ENCODE data around the gene ICE1. TPM values are rescaled to one million over a fixed set of nuclear protein-coding genes. Genes with fewer than 3 reads are reported as not detected.

Gene ICE1
- total and polyA plus RNA-seq, 9 of the 15 experiments (the other 6 are each of a cell fraction or from before 2014, with no cell fraction given): 4.9 to 47.4 (median 28.2) TPM

GRCh38 chr5:5421149-5421960, 1.1 kb upstream of the ICE1 start (continued):
- TF ChIP-seq ZNF609 (CRISPR knock-in tag; IDR thresholded peaks at IDR 0.05; ENCODE audit: borderline replicate concordance) (no peak), ZNF592 (IDR thresholded peaks at IDR 0.05) (peak; percentile 68; the same call in 1 of the 2 replicates), TCF7 (IDR thresholded peaks at IDR 0.05; ENCODE audit: borderline replicate concordance) (no peak), ARNT (IDR thresholded peaks at IDR 0.05) (peak in 1 of 2 experiments; percentile 43; a peak in 1 of 4 replicates), MEIS2 (IDR thresholded peaks at IDR 0.05; ENCODE audit: partially characterized antibody) (peak; percentile 13), PHF21A (IDR thresholded peaks at IDR 0.05; ENCODE audit: borderline replicate concordance, low read depth) (no peak), RHOXF2B (CRISPR knock-in tag; conservative IDR thresholded peaks at IDR 0.05) (no peak), SAFB (IDR thresholded peaks at IDR 0.05; ENCODE audit: borderline replicate concordance, low read depth, low read length) (no peak), POLR2AphosphoS2 (IDR thresholded peaks at IDR 0.05; ENCODE audit: low read length) (no peak), NKRF (IDR thresholded peaks at IDR 0.05; ENCODE audit: borderline replicate concordance) (0 out of 2 replicates have a peak, but pooled peaks have one; percentile 67), CTCF (IDR thresholded peaks at IDR 0.05 in 2 of 3, conservative IDR thresholded peaks at IDR 0.05 in 1 of 3; ENCODE audit: insufficient read depth in 2 of 3, low read depth in 1 of 3, low read length in 3 of 3) (no peak), TEAD4 (IDR thresholded peaks at IDR 0.05; ENCODE audit: low read length) (peak; percentile 41; the same call in 1 of the 2 replicates), TEAD4 (CRISPR knock-in tag; IDR thresholded peaks at IDR 0.05; ENCODE audit: borderline replicate concordance) (no peak)

Measured in K562 (cell line).